Activated T-cell treated with anti-CD3 and anti-CD28 coated beads, Interleukin-2, amount 50 U/mL, for 1 hour (primary cell): ENCODE results near the gene BEGAIN.

Source experiments
- DNase-seq: peaks from one replicate; pipeline ENCODE4 v3.0.0-alpha.2; 2020

Gene BEGAIN

DNA sequence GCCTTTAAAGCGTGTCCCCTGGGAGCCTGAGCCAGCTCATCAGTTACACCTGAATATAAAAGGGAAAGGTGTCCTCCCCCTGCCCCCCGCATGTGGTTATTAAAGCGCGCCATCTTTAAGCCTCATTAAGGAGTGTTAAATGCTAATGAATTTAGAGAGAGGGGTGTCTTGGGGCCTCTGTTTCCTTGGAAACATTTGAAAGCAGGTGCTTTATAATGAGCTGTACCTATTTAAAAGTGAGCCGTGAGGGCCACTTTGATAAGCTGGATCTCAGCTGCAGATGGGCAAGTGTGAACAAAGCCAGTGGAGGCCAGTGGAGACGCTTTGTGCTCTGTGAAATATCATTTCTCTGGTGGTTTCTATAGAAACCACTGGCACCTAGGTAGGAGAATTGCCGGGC is 84.0 kb downstream of the BEGAIN start:
- no peak for DNase-seq

DNA sequence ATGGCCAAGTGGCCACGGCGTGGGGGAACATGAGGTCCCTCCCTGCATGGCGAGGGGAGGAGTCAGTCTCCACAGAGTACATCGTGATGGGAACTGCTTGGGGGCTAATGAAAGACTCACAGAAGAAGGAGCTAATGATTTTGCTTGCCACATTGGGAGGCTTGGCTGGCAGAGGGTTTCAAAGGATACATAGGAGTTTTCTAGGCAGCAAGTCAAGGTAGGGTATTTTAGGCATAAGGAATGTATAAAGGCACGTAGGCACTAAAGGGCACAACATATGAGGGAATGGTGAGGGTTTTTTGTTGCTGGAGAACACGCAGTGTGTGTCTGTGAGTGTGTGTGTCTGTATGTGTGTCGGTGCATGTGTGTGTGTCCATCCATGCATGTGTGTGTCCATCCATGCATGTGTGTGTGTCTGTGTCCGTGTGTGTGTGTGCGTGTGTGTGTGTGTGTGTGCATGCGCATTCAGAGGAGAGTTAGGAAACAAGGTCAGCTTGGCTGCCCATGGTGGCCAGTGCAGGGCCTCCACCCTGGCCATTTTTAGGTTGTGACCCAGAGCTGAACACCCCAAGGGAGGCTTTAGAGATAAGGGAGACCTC is 84.5 kb downstream of the BEGAIN start:
- no peak for DNase-seq

DNA sequence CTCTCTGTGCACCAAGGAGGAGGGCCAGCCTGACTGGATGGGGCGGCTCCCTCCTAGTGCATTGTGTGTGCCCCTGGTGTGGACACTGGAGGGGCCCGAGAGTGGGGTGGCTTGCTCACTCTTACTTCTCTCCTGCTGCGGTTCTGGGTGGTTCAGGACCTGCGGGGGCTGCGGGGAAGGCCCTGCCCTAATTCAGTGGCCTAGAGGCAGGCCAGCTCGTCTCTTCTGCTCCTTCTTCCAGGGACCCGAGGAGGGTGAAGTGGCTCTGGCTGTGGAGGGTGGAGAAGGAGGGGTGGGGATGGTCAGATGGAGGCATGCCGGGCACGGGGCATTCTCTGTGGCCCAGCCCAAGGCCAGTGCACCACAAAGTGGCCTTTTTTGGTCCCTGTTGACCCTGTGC is 87.1 kb downstream of the BEGAIN start:
- no peak for DNase-seq

DNA sequence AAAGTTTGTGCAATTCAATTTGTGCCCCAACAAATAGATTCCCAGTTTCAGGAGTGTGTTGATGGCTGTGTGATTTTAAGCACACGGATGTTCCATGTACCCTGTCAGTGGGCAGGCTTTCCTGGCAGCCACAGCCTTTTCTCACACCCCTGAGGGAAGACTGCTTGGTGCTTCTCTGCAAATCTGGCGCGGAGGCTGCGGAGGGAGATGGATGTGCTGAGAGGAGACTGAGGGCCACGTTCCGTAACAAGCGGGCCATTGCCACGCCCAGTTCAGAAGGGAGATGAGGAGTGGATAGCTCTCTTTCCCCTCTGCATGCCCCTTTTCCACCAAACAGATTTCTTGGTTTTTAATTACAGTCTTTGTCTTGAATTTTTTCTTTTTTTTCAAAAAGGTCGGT is 89.1 kb downstream of the BEGAIN start:
- no peak for DNase-seq

DNA sequence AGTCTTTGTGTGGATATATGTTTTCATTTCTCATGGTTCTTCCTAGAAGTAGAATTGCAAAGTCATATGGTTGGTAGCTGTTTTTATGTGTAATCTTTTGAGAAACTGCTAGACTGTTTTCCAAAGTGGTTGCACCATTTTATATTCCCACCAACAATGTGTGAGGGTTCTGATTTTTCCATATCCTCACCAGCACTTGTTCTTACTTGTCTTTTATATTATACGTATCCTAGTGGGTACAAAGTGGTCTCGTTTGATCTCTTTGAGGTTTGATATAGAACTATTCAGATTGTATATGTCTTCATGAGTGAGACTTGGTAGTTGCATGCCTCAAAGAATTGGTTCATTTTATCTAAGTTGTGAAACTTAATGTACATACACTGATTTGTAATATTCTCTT is 91.3 kb downstream of the BEGAIN start:
- DNase-seq, result no peak

DNA sequence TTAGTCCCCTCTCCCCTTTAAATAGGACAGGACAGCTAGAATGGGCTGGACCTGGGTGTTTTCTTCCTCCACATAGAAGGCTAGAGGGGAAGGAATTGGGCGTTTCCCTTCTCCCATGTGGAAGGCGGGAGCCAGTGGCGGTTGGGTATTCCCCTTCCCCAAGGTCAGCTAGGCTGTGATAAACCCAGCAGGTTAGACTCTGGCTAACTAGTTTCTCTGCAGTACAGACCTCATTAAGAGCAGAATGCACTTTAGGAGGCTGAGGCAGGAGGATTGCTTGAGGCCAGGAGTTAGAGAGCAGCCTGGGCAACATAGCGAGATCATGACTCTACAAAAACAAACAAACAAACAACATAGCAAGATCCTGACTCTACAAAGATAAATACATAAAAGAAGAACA is 92.6 kb downstream of the BEGAIN start:
- DNase-seq, result no peak

DNA sequence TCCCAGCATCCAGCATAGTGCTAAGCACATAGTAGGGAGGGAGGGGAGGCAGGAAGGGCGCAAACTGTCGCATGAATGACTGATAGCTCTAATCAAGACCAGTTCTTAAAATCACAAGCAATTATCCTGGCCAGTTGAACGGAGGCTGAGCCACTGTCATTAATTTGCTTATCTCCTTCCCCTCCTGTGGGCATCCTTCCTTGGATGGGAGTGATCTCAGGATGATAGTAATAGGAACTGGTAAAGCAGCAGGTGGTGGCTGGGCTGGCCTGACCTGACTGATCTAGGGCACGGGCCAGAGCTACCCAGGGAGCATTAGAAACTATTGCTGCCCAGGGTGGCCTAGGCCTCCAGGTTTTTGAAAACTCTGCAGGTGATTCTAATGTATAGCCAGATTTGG is 97.0 kb downstream of the BEGAIN start:
- DNase-seq, result no peak

DNA sequence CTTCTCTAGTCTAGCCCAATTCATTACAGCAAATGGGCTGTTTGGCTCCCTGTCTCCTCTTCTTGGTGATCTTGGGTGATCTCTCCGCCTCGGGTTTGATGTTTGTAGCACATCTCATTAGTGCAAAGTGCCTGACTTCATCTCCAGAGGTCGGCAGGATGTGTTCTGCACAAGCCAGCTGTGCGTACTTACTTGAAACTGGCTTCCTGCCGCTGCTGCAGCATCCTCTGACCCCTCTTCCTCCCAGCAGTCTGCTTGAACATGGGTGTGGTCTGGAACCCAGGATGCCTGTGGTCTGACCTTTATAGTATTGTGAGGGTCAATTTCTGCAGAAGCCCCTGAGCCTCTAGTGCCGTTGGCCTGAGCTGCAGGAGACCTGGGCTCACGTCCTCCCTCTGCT is 99.2 kb downstream of the BEGAIN start:
- DNase-seq, result no peak

DNA sequence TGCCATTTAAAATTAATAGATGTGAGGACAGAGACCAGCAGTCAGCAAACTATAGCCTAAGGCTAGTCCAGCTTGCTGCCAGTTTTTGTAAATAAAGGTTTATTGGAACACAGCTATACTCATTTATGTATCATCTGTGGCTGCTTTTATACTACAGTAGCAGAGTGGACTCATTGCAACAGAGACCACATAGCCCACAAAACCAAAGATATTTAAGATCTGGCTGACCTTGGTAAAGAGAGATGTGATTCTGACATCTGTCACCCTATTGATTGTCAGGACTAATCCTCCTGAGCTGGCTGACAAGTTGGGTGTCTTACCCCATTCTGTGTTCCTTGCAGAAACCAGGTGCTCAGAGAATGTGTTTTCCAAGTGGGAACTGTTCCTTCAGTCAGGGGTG is 99.9 kb downstream of the BEGAIN start:
- no peak for DNase-seq
